BJ (cell line): ENCODE data around the gene PLEKHH1. TPM values are rescaled to one million over a fixed set of nuclear protein-coding genes. Genes with fewer than 3 reads are reported as not detected.
"Not testable (repeated sequence)": the region's sequence is repeated elsewhere in the genome, so short reads cannot be mapped to it uniquely, and the experiment has no call there.

Experiments
- CTCF ChIA-PET: fragments of 350-600 bp; formaldehyde crosslinking; extraction: SDS; loops from one replicate; lab custom pipeline; 2021; ENCODE audit warnings: antibody characterized with exemption, inconsistent platforms; lab: Yijun Ruan, JAX
- POLR2A ChIA-PET: fragments of 300-600 bp; sonication (Branson Sonifier 250); formaldehyde crosslinking; extraction: SDS; loops from one replicate; lab custom pipeline; 2021; ENCODE audit warnings: antibody characterized with exemption; lab: Charles Lee
- DNase-seq: peaks from one replicate; pipeline ENCODE4 v3.0.0-alpha.2; 2011; ENCODE audit warnings: low read depth
- H3K27me3 ChIP-seq: 2 replicates; pipeline ENCODE4 v1.6.0; 2011; ENCODE audit warnings: low read length; ENCODE audit not compliant: control insufficient read depth, insufficient read depth
- H3K36me3 ChIP-seq: 2 replicates; pipeline ENCODE4 v1.5.1; 2011; ENCODE audit warnings: low read length; ENCODE audit not compliant: control insufficient read depth, insufficient read depth
- H3K4me3 ChIP-seq: 2 replicates; pipeline ENCODE4 v1.5.1; 2011; ENCODE audit warnings: low read depth, mild to moderate bottlenecking, control low read depth, low read length
- polyA plus RNA-seq: library from polyadenylated mRNA; depleted of rRNA; stranded (reverse); fragments of >200 nt; gene quantifications from 2 replicates; pipeline ENCODE4 v1.2.3, GENCODE V29; 2011
- TF ChIP-seq, protein P1 (sequence below): IDR thresholded peaks from 2 replicates; pipeline ENCODE4 v1.5.1; 2011; ENCODE audit warnings: low read depth, mild to moderate bottlenecking, control low read depth, inconsistent platforms, low read length, moderate library complexity; ENCODE audit not compliant: insufficient read depth

PLEKHH1 gene
- polyA plus RNA-seq, 1 experiment: 0.16 TPM

DNA sequence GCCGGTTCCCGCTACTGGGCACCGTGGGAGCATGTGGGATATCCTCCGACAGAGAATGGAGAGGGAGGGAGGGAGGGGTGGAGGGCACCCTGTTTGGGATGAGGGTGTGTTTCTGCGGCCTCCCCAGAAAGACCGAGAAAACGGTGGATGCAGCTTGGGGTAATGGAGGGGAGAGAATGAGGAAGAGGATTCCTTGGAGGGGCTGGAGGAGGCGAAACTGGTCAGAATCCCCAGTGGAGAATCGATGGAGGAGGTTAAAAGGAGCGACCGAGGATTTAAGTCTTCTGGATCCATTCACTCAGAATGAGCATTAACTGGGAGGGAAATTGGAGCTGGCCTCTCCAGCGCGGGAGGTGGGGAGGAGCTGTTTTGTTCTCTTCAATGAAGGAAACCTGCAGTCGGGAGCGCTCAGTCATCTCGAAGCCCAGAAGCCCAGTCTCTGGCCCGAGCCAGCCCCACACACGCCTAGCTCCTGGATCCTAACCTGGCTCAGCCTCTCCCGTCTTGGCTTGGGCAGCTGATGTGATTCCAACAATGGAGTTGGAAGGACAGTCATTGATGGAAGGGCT lies 87.2 kb downstream of the PLEKHH1 start:
- Histone ChIP-seq H3K4me3 (peak overlapping the region; percentile 63), H3K36me3 (no peaks in the 10 kb centered on the region), H3K27me3 (no peaks in the 10 kb centered on the region)
- TF ChIP-seq, protein P1, sequence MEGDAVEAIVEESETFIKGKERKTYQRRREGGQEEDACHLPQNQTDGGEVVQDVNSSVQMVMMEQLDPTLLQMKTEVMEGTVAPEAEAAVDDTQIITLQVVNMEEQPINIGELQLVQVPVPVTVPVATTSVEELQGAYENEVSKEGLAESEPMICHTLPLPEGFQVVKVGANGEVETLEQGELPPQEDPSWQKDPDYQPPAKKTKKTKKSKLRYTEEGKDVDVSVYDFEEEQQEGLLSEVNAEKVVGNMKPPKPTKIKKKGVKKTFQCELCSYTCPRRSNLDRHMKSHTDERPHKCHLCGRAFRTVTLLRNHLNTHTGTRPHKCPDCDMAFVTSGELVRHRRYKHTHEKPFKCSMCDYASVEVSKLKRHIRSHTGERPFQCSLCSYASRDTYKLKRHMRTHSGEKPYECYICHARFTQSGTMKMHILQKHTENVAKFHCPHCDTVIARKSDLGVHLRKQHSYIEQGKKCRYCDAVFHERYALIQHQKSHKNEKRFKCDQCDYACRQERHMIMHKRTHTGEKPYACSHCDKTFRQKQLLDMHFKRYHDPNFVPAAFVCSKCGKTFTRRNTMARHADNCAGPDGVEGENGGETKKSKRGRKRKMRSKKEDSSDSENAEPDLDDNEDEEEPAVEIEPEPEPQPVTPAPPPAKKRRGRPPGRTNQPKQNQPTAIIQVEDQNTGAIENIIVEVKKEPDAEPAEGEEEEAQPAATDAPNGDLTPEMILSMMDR: no peak
- DNase-seq: no peak
- ChIA-PET CTCF (interaction anchor here (0.7 to 8.2 kb wide), 6 partner anchors 20 to 757 kb away, joined by 3 to 105 read pairs (median 5); partner anchors contain the start of genes PIGH and RDH12), POLR2A (no interaction called here)

DNA sequence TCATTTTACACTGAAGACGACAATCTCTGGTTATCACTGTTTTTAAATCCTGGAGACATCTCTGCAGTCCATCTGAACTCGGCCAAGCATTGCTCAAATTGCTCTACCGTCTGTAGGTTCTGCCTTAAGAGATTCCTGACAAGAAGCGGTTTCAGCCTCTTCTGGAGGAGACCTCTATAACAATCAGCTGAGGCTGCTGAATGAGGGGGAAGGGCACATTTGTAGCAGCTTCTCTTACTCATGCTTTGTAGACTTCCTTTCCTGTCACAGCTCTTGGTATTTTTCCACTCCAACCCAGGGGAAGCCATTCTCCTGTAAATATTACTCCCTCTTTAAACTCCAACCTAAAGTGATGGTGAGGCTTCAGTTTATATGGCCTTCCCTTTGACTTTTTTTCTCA lies 89.6 kb downstream of the PLEKHH1 start:
- POLR2A ChIA-PET: interaction anchor here (0.7 kb wide), 1 partner anchor 25 kb away, joined by 3 read pairs; no protein-coding TSS in a partner anchor

DNA sequence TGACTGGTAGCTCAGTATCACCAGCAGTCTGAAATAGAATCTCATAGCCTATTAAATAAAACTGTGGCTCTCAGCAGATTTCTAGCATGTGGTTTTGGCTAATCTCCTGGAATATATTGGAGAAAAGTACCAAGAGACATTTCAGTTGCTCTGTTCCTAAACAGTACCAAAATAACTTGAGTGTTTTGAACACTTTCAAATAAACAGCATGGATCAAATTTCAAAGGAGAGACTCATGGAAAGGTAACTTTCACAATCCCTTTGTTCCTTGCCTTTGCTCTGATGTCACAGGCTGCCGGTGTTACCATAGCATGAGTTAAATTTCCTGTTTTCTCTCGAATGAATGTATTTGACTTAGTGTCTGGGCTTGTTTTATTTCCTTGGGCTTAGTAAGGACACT lies 90.0 kb downstream of the PLEKHH1 start:
- H3K36me3 ChIP-seq: no peaks in the 10 kb centered on the region
- ChIA-PET CTCF (interaction anchor here (0.8 to 1.2 kb wide), 9 partner anchors 8 to 197 kb away, joined by 3 to 9 read pairs (median 4); partner anchors contain the start of gene PIGH), POLR2A (interaction anchor here (0.7 kb wide), 1 partner anchor 24 kb away, joined by 3 read pairs; no protein-coding TSS in a partner anchor)
- DNase-seq: no peak
- no peaks in the 10 kb centered on the region for H3K27me3 ChIP-seq
- TF ChIP-seq, protein P1: no peak
- no peak overlapping the region for H3K4me3 ChIP-seq

More for the DNA sequence above, 89.6 kb downstream of the PLEKHH1 start:
- DNase-seq: peak; percentile 35
- CTCF ChIA-PET: interaction anchor here (0.8 to 1.2 kb wide), 9 partner anchors 9 to 196 kb away, joined by 3 to 9 read pairs (median 4); partner anchors contain the start of gene PIGH
- TF ChIP-seq, protein P1: no peak
- H3K36me3 ChIP-seq: no peaks in the 10 kb centered on the region
- no peaks in the 10 kb centered on the region for H3K27me3 ChIP-seq
- H3K4me3 ChIP-seq: no peak overlapping the region

DNA sequence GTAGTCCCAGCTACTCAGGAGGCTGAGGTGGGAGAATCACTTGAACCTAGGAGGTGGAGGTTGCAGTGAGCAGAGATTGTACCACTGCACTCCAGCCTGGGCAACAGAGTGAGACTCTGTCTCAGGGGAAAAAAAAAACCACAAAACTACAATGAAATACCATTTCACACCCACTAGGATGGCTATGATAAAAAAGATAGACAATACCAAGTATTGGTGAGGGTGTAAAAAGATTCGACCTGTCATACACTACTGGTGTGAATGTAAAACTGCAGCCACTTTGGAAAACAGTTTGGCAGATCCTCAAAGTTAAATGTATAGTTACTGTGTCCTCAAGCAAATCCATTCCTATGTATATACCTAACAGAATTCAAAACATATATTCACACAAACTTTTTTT lies 93.0 kb downstream of the PLEKHH1 start:
- CTCF ChIA-PET, H3K4me3 ChIP-seq, DNase-seq, H3K27me3 ChIP-seq, H3K36me3 ChIP-seq, POLR2A ChIA-PET: not testable (repeated sequence)

DNA sequence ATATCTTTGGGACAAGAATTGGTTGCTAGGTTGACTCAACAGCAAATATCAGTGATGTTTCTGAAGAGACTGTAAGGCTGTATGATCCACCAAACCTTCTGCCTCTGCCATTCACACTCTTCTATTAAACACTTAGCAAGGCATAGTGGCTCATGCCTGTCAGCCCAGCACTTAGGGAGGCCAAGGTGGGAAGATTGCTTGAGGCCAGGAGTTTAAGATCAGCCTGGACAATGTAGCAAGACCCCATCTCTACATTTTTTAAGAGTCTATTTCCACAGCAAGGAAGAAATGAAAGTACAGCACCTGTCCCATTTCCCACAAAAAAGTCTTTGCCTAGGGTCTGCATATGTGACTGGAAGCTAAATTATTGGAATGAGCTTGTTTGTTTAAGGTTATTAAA lies 94.4 kb downstream of the PLEKHH1 start:
- Histone ChIP-seq H3K36me3 (no peaks in the 10 kb centered on the region), H3K27me3 (no peaks in the 10 kb centered on the region), H3K4me3 (no peak overlapping the region)
- TF ChIP-seq, protein P1: no peak
- ChIA-PET POLR2A (no interaction called here), CTCF (interaction anchor here (1.4 kb wide), 1 partner anchor 16 kb away, joined by 4 read pairs; no protein-coding TSS in a partner anchor)
- DNase-seq: no peak
